B cell (primary cell): Measurements from ENCODE around the gene NBEA. TPM values are rescaled to one million over a fixed set of nuclear protein-coding genes. Genes with fewer than 3 reads are reported as not detected.

Source experiments
- ATAC-seq: fragments of 200-7000 bp; cut with Tn5 transposase; one replicate; pipeline ENCODE4 v1.10.0; 2021; ENCODE audit warnings: low read depth, mild to moderate bottlenecking, moderate number of reproducible peaks, moderate library complexity
- CTCF ChIA-PET: fragments of 350-600 bp; sonication (Branson Sonifier 250); formaldehyde crosslinking; loops from one replicate; lab custom pipeline; 2021; ENCODE audit warnings: antibody characterized with exemption, inconsistent platforms; lab: Charles Lee
- POLR2A ChIA-PET: fragments of 350-600 bp; sonication (Branson Sonifier 250); formaldehyde crosslinking; loops from one replicate; lab custom pipeline; 2021; ENCODE audit warnings: antibody characterized with exemption; lab: Charles Lee
- DNase-seq: peaks from one replicate; pipeline ENCODE4 v3.0.0; 2013
- H2AFZ ChIP-seq: 2 replicates; pipeline ENCODE4 v1.6.1; 2012; ENCODE audit warnings: mild to moderate bottlenecking, low read depth, low read length; ENCODE audit not compliant: insufficient read depth, poor library complexity, severe bottlenecking
- H3K27ac ChIP-seq, 2 donors: 1 replicate in 1 of 2; 2 replicates in 1 of 2; pipeline ENCODE4 v1.5.1; 2012 to 2013; ENCODE audit warnings: low read length in 2 of 2, mild to moderate bottlenecking in 2 of 2, moderate library complexity in 1 of 2
- H3K27me3 ChIP-seq, 4 experiments: fragments of 200-600 bp in 1 of 4; sonication (generic) in 1 of 4; replicated peaks in 1 of 4; 1 replicate in 2 of 4; 2 replicates in 2 of 4; pipeline versions ENCODE4 v1.6.1 to v1.7.0; 2013 to 2016; ENCODE audit warnings: low read length in 3 of 4, mild to moderate bottlenecking in 2 of 4, mixed read lengths in 1 of 4, moderate library complexity in 1 of 4; ENCODE audit not compliant: insufficient read depth in 4 of 4, control insufficient read depth in 3 of 4; ENCODE audit errors: control extremely low read depth in 1 of 4
- H3K36me3 ChIP-seq, 2 experiments: replicated peaks in 1 of 2; 1 replicate in 1 of 2; 2 replicates in 1 of 2; pipeline versions ENCODE4 v1.6.1 to v1.7.1; 2013; ENCODE audit warnings: low read length in 1 of 2; ENCODE audit not compliant: insufficient read depth in 2 of 2, control insufficient read depth in 1 of 2; ENCODE audit errors: control extremely low read depth in 1 of 2, extremely low read depth in 1 of 2
- H3K4me1 ChIP-seq, 2 donors: fragments of 200-600 bp in 1 of 2; sonication (generic) in 1 of 2; 1 replicate in 1 of 2; 2 replicates in 1 of 2; pipeline versions ENCODE4 v1.5.1 to v1.6.1; 2013 to 2017; ENCODE audit warnings: low read length in 2 of 2; ENCODE audit not compliant: control insufficient read depth in 2 of 2, insufficient read depth in 2 of 2
- H3K4me2 ChIP-seq: replicated peaks from 2 replicates; pipeline ENCODE3; 2012; ENCODE audit warnings: mild to moderate bottlenecking, low read depth, low read length; ENCODE audit not compliant: poor library complexity, severe bottlenecking
- H3K4me3 ChIP-seq, 5 experiments: fragments of 200-600 bp in 1 of 5; sonication (generic) in 1 of 5; 1 replicate in 3 of 5; 2 replicates in 2 of 5; pipeline versions ENCODE4 v1.5.1 to v1.7.0; 2011 to 2016; ENCODE audit warnings: low read length in 4 of 5, mild to moderate bottlenecking in 4 of 5, low read depth in 2 of 5, control low read depth in 1 of 5, moderate library complexity in 1 of 5; ENCODE audit not compliant: insufficient read depth in 1 of 5; ENCODE audit errors: control extremely low read depth in 1 of 5, extremely low read depth in 1 of 5
- H3K79me2 ChIP-seq: fragments of 200-600 bp; sonication (generic); one replicate; pipeline ENCODE4 v1.6.0; 2016; ENCODE audit warnings: low read length; ENCODE audit not compliant: control insufficient read depth, insufficient read depth
- H3K9ac ChIP-seq: fragments of 200-600 bp; sonication (generic); 2 replicates; pipeline ENCODE4 v1.6.1; 2017; ENCODE audit warnings: mild to moderate bottlenecking, low read length, moderate library complexity
- H3K9me3 ChIP-seq, 3 donors: one replicate each; pipeline versions ENCODE4 v1.6.1 to v1.7.1; 2013; ENCODE audit warnings: low read length in 2 of 3; ENCODE audit not compliant: control insufficient read depth in 2 of 3, insufficient read depth in 1 of 3; ENCODE audit errors: control extremely low read depth in 1 of 3
- H4K20me1 ChIP-seq: 2 replicates; pipeline ENCODE4 v1.6.0; 2012; ENCODE audit warnings: mild to moderate bottlenecking, low read length; ENCODE audit not compliant: insufficient read depth, control insufficient read depth, poor library complexity, severe bottlenecking
- H3K27ac Mint-ChIP-seq: one replicate; pipeline ENCODE4 v1.8.0; 2021; ENCODE audit warnings: mixed read lengths
- H3K27me3 Mint-ChIP-seq: one replicate; pipeline ENCODE4 v1.8.0; 2021; ENCODE audit warnings: mixed read lengths
- H3K4me1 Mint-ChIP-seq: one replicate; pipeline ENCODE4 v1.8.0; 2021; ENCODE audit warnings: mixed read lengths
- H3K4me3 Mint-ChIP-seq: one replicate; pipeline ENCODE4 v1.8.0; 2021; ENCODE audit warnings: mixed read lengths
- H3K9me3 Mint-ChIP-seq: one replicate; pipeline ENCODE4 v1.8.0; 2022; ENCODE audit warnings: mixed read lengths; ENCODE audit not compliant: insufficient read depth
- CTCF ChIP-seq: fragments of 200-600 bp; IDR thresholded peaks from one replicate; pipeline ENCODE4 v1.8.0; 2022; ENCODE audit warnings: antibody characterized with exemption, mild to moderate bottlenecking
- EZH2 ChIP-seq: IDR thresholded peaks from 2 replicates; pipeline ENCODE4 v1.6.1; 2012; ENCODE audit warnings: borderline replicate concordance, low read depth, mild to moderate bottlenecking, moderate library complexity, low read length; ENCODE audit not compliant: insufficient read depth, poor library complexity, severe bottlenecking
- WGBS: methylation state at CpG from one replicate; pipeline ENCODE4 v1.1.5; 2013; ENCODE audit warnings: missing lambda C conversion rate; ENCODE audit not compliant: insufficient coverage; 5-methylcytosine and 5-hydroxymethylcytosine counted together
- intact Hi-C: fragments of 100-400 bp; cut with micrococcal nuclease; formaldehyde crosslinking; loops from one replicate; pipeline ENCODE4 v1.10.0; 2022
- polyA plus RNA-seq: library from polyadenylated mRNA; depleted of rRNA; stranded (reverse); fragments of >200 nt; gene quantifications from 2 replicates; pipeline ENCODE4 v1.2.3, GENCODE V29; 2012
- total RNA-seq, 2 donors: library from RNA; stranded (reverse); fragments of 120-200 nt in 1 of 2; gene quantifications; 1 replicate in 1 of 2; 2 replicates in 1 of 2; pipeline versions ENCODE4 v1.2.3 to v1.2.4, GENCODE V29; 2013 to 2022

The NBEA gene
- total and polyA plus RNA-seq, 2 donors (not counting 1 experiment from before 2014, with no cell fraction given): 1.5 to 10.7 TPM

DNA sequence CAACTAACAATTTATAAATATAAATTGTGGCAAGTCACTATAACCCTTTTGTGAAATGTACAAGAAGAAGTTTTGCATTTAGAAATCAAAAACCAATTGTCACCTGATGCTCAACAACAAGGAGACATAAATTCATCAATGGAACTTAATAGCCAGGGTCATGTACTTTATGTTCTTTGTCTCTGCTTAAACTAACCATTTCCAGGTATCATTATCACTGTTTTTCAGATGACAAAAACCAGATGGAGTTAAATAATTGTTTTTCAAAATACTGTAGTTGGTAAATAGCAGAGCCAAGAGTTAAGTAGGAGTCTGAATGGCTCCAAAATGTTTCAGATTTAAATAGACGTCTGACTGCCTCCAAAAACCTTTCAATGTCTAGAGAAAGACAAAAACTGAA, 606.7 kb downstream of the NBEA start:
- Mint-ChIP-seq H3K4me3 (no peak overlapping the region), H3K9me3 (no peaks in the 10 kb centered on the region), H3K27me3 (no peaks in the 10 kb centered on the region), H3K4me1 (no peaks in the 10 kb centered on the region), H3K27ac (no peak overlapping the region)
- Histone ChIP-seq H3K27ac (no peak overlapping the region), H3K79me2 (no peaks in the 10 kb centered on the region), H3K4me3 (no peak overlapping the region), H2AFZ (no peak overlapping the region), H3K4me1 (no peaks in the 10 kb centered on the region), H3K9ac (no peak overlapping the region), H3K4me2 (no peak overlapping the region), H4K20me1 (no peaks in the 10 kb centered on the region), H3K36me3 (no peaks in the 10 kb centered on the region), H3K27me3 (no peaks in the 10 kb centered on the region), H3K9me3 (no peaks in the 10 kb centered on the region)
- CTCF ChIA-PET: no interaction called here
- no peak for ATAC-seq
- no CpG with 5 or more reads among the region's 1 CpG for WGBS
- POLR2A ChIA-PET: no interaction called here
- DNase-seq: no peak
- intact Hi-C loops: no loop called here
- no peak for TF ChIP-seq EZH2
- no peak for TF ChIP-seq CTCF

DNA sequence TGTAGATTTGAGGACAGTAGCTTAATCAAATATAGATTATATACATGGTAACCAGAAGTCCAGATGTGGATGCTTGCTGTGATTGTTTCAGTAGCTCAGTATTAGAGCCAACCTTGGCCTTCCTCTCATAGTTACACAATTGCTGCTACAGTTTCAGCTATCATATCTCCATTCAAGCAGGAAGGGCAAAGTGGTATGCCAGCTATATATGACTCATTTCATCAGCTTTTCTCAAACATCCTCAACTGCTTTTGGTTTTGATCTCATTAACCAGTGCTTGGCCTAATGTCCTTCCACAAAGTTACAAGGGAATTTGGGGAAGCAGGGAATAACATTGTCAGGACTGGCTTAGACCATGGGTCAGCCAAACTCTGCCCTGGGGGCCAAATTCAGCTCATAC, 607.4 kb downstream of the NBEA start:
- DNase-seq (no peak), ATAC-seq (no peak)
- no peak overlapping the region for H2AFZ ChIP-seq
- H4K20me1 ChIP-seq: no peaks in the 10 kb centered on the region
- no peaks in the 10 kb centered on the region for H3K4me1 ChIP-seq
- no peak for TF ChIP-seq EZH2
- TF ChIP-seq CTCF: no peak
- Mint-ChIP-seq H3K4me3 (no peak overlapping the region), H3K4me1 (no peaks in the 10 kb centered on the region), H3K27me3 (no peaks in the 10 kb centered on the region), H3K27ac (no peak overlapping the region), H3K9me3 (no peaks in the 10 kb centered on the region)
- no peak overlapping the region for H3K4me2 ChIP-seq
- H3K36me3 ChIP-seq: no peaks in the 10 kb centered on the region
- CTCF ChIA-PET: no interaction called here
- H3K27me3 ChIP-seq: no peaks in the 10 kb centered on the region
- POLR2A ChIA-PET: no interaction called here
- intact Hi-C loops: no loop called here
- H3K9ac ChIP-seq: no peak overlapping the region
- no peaks in the 10 kb centered on the region for H3K9me3 ChIP-seq
- no peak overlapping the region for H3K4me3 ChIP-seq
- no peaks in the 10 kb centered on the region for H3K79me2 ChIP-seq
- H3K27ac ChIP-seq: no peak overlapping the region
